ENCODE data around the gene EMP2.

Gene EMP2

GRCh38 chr16:10490141-10490540, 90.3 kb downstream of the EMP2 start:
- no peak overlapping the region for H3K4me3 ChIP-seq (ENCODE audit: low read depth, low read length)
- no peak for TF ChIP-seq CTCF (conservative IDR thresholded peaks at IDR 0.05; ENCODE audit: low read depth, low read length)
- DNase-seq (ENCODE audit: low read depth) = no peak

- H3K4me3 ChIP-seq (ENCODE audit: low read depth, low read length) = no peak overlapping the region
- no peak for DNase-seq (ENCODE audit: low read depth)
- no peak for TF ChIP-seq CTCF (conservative IDR thresholded peaks at IDR 0.05; ENCODE audit: low read depth, low read length)
Measured at GRCh38 chr16:10485698-10486382, 94.6 kb downstream of the EMP2 start.

- no peak for TF ChIP-seq CTCF (conservative IDR thresholded peaks at IDR 0.05; ENCODE audit: low read depth, low read length)
- H3K4me3 ChIP-seq (ENCODE audit: low read depth, low read length) = no peak overlapping the region
- DNase-seq (ENCODE audit: low read depth) = no peak
Measured at GRCh38 chr16:10485159-10485558, 95.2 kb downstream of the EMP2 start.

- TF ChIP-seq CTCF (conservative IDR thresholded peaks at IDR 0.05; ENCODE audit: low read depth, low read length) = no peak
- no peak overlapping the region for H3K4me3 ChIP-seq (ENCODE audit: low read depth, low read length)
- DNase-seq (ENCODE audit: low read depth) = no peak
Measured at GRCh38 chr16:10480151-10480550, 100.2 kb downstream of the EMP2 start.

Measured in choroid plexus epithelial cell (primary cell).